Measurements from ENCODE around the gene SESN1. TPM values are rescaled to one million over a fixed set of nuclear protein-coding genes. Genes with fewer than 3 reads are reported as not detected.
"Not testable (repeated sequence)": the region's sequence is repeated elsewhere in the genome, so short reads cannot be mapped to it uniquely, and the experiment has no call there.

The SESN1 gene
- total RNA-seq, 4 donors from 2014 or later = 32.3 to 104 (median 70.7) TPM

- H3K4me1 ChIP-seq = no peaks in the 10 kb centered on the region
- no peak overlapping the region for H3K4me3 ChIP-seq
- no peak for DNase-seq
- no peaks in the 10 kb centered on the region for H3K36me3 ChIP-seq
- no peak overlapping the region for H3K27ac ChIP-seq
- intact Hi-C loops (cut with DNase I; ENCODE audit: low total_unique reads) = no loop called here
- H3K9me3 ChIP-seq = no peaks in the 10 kb centered on the region
- no peak for TF ChIP-seq CTCF (IDR thresholded peaks at IDR 0.05)
- no peak for TF ChIP-seq POLR2A (IDR thresholded peaks at IDR 0.05)
- H3K27me3 ChIP-seq = no peaks in the 10 kb centered on the region
Observed at GRCh38 chr6:108988296-108988695, 106.3 kb downstream of the SESN1 start.

- Histone ChIP-seq H3K27ac (no peak overlapping the region), H3K36me3 (no peaks in the 10 kb centered on the region)
- no peak for TF ChIP-seq POLR2A (IDR thresholded peaks at IDR 0.05)
- TF ChIP-seq CTCF (IDR thresholded peaks at IDR 0.05) = no peak
Observed at GRCh38 chr6:108987156-108987555, 107.5 kb downstream of the SESN1 start.

GRCh38 chr6:108985301-108985700 lies 109.3 kb downstream of the SESN1 start:
- Histone ChIP-seq H3K27ac (no peak overlapping the region), H3K36me3 (no peaks in the 10 kb centered on the region), H3K4me1 (no peaks in the 10 kb centered on the region), H3K27me3 (no peaks in the 10 kb centered on the region), H3K9me3 (no peaks in the 10 kb centered on the region), H3K4me3 (no peak overlapping the region)
- intact Hi-C loops (cut with DNase I; ENCODE audit: low total_unique reads) = no loop called here
- TF ChIP-seq POLR2A (IDR thresholded peaks at IDR 0.05) = no peak
- no peak for TF ChIP-seq CTCF (IDR thresholded peaks at IDR 0.05)
- no peak for DNase-seq

More at GRCh38 chr6:108987156-108987555, 107.5 kb downstream of the SESN1 start:
- intact Hi-C loops (cut with DNase I; ENCODE audit: low total_unique reads) = no loop called here
- no peaks in the 10 kb centered on the region for H3K27me3 ChIP-seq
- no peak overlapping the region for H3K4me3 ChIP-seq
- H3K9me3 ChIP-seq = no peaks in the 10 kb centered on the region
- H3K4me1 ChIP-seq = no peaks in the 10 kb centered on the region
- DNase-seq = no peak

- H3K27ac ChIP-seq = no peak overlapping the region
- DNase-seq = no peak
- H3K9me3 ChIP-seq = no peaks in the 10 kb centered on the region
- intact Hi-C loops (cut with DNase I; ENCODE audit: low total_unique reads) = no loop called here
- no peak for TF ChIP-seq CTCF (IDR thresholded peaks at IDR 0.05)
- no peak for TF ChIP-seq POLR2A (IDR thresholded peaks at IDR 0.05)
- no peaks in the 10 kb centered on the region for H3K36me3 ChIP-seq
- no peaks in the 10 kb centered on the region for H3K27me3 ChIP-seq
- no peak overlapping the region for H3K4me3 ChIP-seq
- no peaks in the 10 kb centered on the region for H3K4me1 ChIP-seq
Observed at GRCh38 chr6:108983151-108983550, 111.5 kb downstream of the SESN1 start.

GRCh38 chr6:108982154-108983113 lies 112.2 kb downstream of the SESN1 start:
- Histone ChIP-seq H3K36me3 (no peaks in the 10 kb centered on the region), H3K27ac (no peak overlapping the region), H3K9me3 (no peaks in the 10 kb centered on the region), H3K4me3 (no peak overlapping the region), H3K4me1 (no peaks in the 10 kb centered on the region), H3K27me3 (no peaks in the 10 kb centered on the region)
- DNase-seq = no peak
- TF ChIP-seq POLR2A (IDR thresholded peaks at IDR 0.05) (no peak), CTCF (IDR thresholded peaks at IDR 0.05) (no peak)
- intact Hi-C loops (cut with DNase I; ENCODE audit: low total_unique reads) = no loop called here

- intact Hi-C loops (cut with DNase I; ENCODE audit: low total_unique reads); H3K27ac ChIP-seq; DNase-seq; H3K9me3 ChIP-seq; H3K4me3 ChIP-seq; H3K36me3 ChIP-seq; H3K27me3 ChIP-seq; H3K4me1 ChIP-seq: not testable (repeated sequence)
Observed at GRCh38 chr6:108978638-108979037, 116.0 kb downstream of the SESN1 start.
